Neural cell (in vitro differentiated cells): ENCODE data around the gene TENT5C. TPM values are rescaled to one million over a fixed set of nuclear protein-coding genes. Genes with fewer than 3 reads are reported as not detected.

ENCODE experiments used
- H2AFZ ChIP-seq: fragments of 200-600, 300-800 bp; sonication (generic), shearing (Covaris generic); 2 replicates; pipeline ENCODE4 v1.6.0; 2014; ENCODE audit warnings: low read depth, mild to moderate bottlenecking, antibody characterized with exemption, low read length, moderate library complexity
- H3F3A ChIP-seq: fragments of 200-600 bp; shearing (Covaris generic); 2 replicates; pipeline ENCODE4 v1.6.1; 2016; ENCODE audit warnings: mild to moderate bottlenecking, moderate library complexity, mixed read lengths, antibody characterized with exemption, low read length; ENCODE audit not compliant: insufficient read depth, poor library complexity, severe bottlenecking
- H3K27ac ChIP-seq: fragments of 200-600, 300-800 bp; sonication (generic), shearing (Covaris generic); 2 replicates; pipeline ENCODE4 v1.5.1; 2014; ENCODE audit warnings: mild to moderate bottlenecking, low read length, moderate library complexity
- H3K27me3 ChIP-seq: fragments of 300-800, 200-600 bp; sonication (generic), shearing (Covaris generic); 2 replicates; pipeline ENCODE4 v1.6.0; 2014; ENCODE audit warnings: mild to moderate bottlenecking, low read depth, low read length, moderate library complexity; ENCODE audit not compliant: insufficient read depth
- H3K36me3 ChIP-seq: fragments of 300-800, 200-600 bp; sonication (generic), shearing (Covaris generic); 2 replicates; pipeline ENCODE4 v1.5.1; 2014; ENCODE audit warnings: mild to moderate bottlenecking, antibody characterized with exemption, low read length, moderate library complexity; ENCODE audit not compliant: insufficient read depth
- H3K4me2 ChIP-seq: fragments of 300-800, 200-600 bp; sonication (generic), shearing (Covaris generic); 2 replicates; pipeline ENCODE4 v1.6.0; 2014; ENCODE audit warnings: mild to moderate bottlenecking, low read length
- H3K4me3 ChIP-seq: fragments of 300-800, 200-600 bp; sonication (generic), shearing (Covaris generic); 2 replicates; pipeline ENCODE4 v1.5.1; 2014; ENCODE audit warnings: mild to moderate bottlenecking, low read length, moderate library complexity
- H3K79me2 ChIP-seq: fragments of 200-600 bp; shearing (Covaris generic); replicated peaks from 2 replicates; pipeline ENCODE4 v1.6.0; 2014; ENCODE audit warnings: mild to moderate bottlenecking, low read length, moderate library complexity; ENCODE audit not compliant: insufficient read depth
- H3K9ac ChIP-seq: fragments of 300-800, 200-600 bp; sonication (generic), shearing (Covaris generic); 2 replicates; pipeline ENCODE4 v1.6.1; 2016; ENCODE audit warnings: mild to moderate bottlenecking, low read length, mixed read lengths
- H3K9me2 ChIP-seq: fragments of 200-600 bp; shearing (Covaris generic); 2 replicates; pipeline ENCODE4 v1.6.1; 2016; ENCODE audit warnings: mild to moderate bottlenecking, low read length, mixed read lengths; ENCODE audit not compliant: insufficient read depth
- H3K9me3 ChIP-seq: fragments of 200-600, 300-800 bp; sonication (generic), shearing (Covaris generic); 2 replicates; pipeline ENCODE4 v1.6.1; 2016; ENCODE audit warnings: mild to moderate bottlenecking, mixed run types, low read length, moderate library complexity, mixed read lengths
- H4K20me1 ChIP-seq: fragments of 200-600 bp; shearing (Covaris generic); 2 replicates; pipeline ENCODE4 v1.6.1; 2016; ENCODE audit warnings: mild to moderate bottlenecking, mixed run types; ENCODE audit not compliant: insufficient read depth
- EP300 ChIP-seq: fragments of 450-650 bp; conservative IDR thresholded peaks from 2 replicates; pipeline ENCODE4 v1.6.1; 2014; ENCODE audit warnings: antibody characterized with exemption, mild to moderate bottlenecking, moderate library complexity; ENCODE audit not compliant: poor library complexity, severe bottlenecking
- EZH2 ChIP-seq: fragments of 200-600, 300-800 bp; shearing (Covaris generic), sonication (generic); IDR thresholded peaks from 2 replicates; pipeline ENCODE4 v1.6.1; 2014; ENCODE audit warnings: antibody characterized with exemption, low read length, borderline replicate concordance, mild to moderate bottlenecking; ENCODE audit not compliant: insufficient read depth, poor library complexity, severe bottlenecking
- MXI1 ChIP-seq: fragments of 450-650 bp; conservative IDR thresholded peaks from 2 replicates; pipeline ENCODE4 v1.6.1; 2014; ENCODE audit warnings: antibody characterized with exemption, mild to moderate bottlenecking; ENCODE audit not compliant: poor library complexity, severe bottlenecking
- POLR2AphosphoS5 ChIP-seq: IDR thresholded peaks from 2 replicates; pipeline ENCODE4 v1.6.1; 2012
- RAD21 ChIP-seq: fragments of 450-650 bp; conservative IDR thresholded peaks from 2 replicates; pipeline ENCODE4 v1.6.1; 2014; ENCODE audit warnings: antibody characterized with exemption, mild to moderate bottlenecking, moderate library complexity
- SMC3 ChIP-seq: fragments of 450-650 bp; conservative IDR thresholded peaks from 2 replicates; pipeline ENCODE4 v1.6.1; 2014; ENCODE audit warnings: antibody characterized with exemption, mild to moderate bottlenecking, moderate library complexity; ENCODE audit not compliant: poor library complexity
- TAF1 ChIP-seq: IDR thresholded peaks from 2 replicates; pipeline ENCODE4 v1.6.1; 2012; ENCODE audit warnings: low read depth
- polyA plus RNA-seq: library from polyadenylated mRNA; depleted of rRNA; stranded (reverse); fragments of >200 nt; gene quantifications from 2 replicates; pipeline ENCODE4 v1.2.3, GENCODE V29; 2014
- TF ChIP-seq, protein P1 (sequence below): fragments of 450-650 bp; IDR thresholded peaks from 2 replicates; pipeline ENCODE4 v1.5.1; 2014; ENCODE audit warnings: antibody characterized with exemption, mild to moderate bottlenecking, moderate library complexity; ENCODE audit not compliant: poor library complexity, severe bottlenecking
- TF ChIP-seq, protein P2 (sequence below): IDR thresholded peaks from 2 replicates; pipeline ENCODE4 v1.6.1; 2012; ENCODE audit warnings: borderline replicate concordance

The TENT5C gene
- polyA plus RNA-seq, 1 donor from 2014 or later = 0.05 TPM

DNA sequence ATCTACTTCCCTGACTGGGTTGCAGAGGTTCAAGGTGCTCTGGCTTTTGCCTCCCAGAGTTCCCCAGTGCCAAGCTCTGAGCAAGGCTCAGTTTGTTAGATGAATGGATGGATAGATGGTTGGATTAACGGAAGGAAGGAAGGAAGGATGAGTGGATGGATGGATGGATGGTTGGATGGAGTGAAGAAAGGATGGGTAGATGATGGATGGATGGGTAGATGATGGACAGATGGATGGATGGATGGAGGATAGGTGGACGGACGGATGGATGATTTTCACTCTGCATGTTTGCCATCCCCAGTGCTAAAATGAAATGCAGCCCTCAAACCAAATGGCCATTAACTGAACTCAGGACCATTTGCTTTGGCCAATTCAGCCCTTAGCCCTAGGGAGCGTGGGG lies 27.4 kb upstream of the TENT5C start:
- no peaks in the 10 kb centered on the region for H3K36me3 ChIP-seq
- no peaks in the 10 kb centered on the region for H3K79me2 ChIP-seq
- H4K20me1 ChIP-seq = no peaks in the 10 kb centered on the region
- H3K9ac ChIP-seq = no peak overlapping the region
- no peaks in the 10 kb centered on the region for H3K9me2 ChIP-seq
- no peak overlapping the region for H3K4me2 ChIP-seq
- H3K27me3 ChIP-seq = no peaks in the 10 kb centered on the region
- no peak overlapping the region for H3K27ac ChIP-seq
- TF ChIP-seq EP300 = no peak
- no peak for TF ChIP-seq MXI1
- TF ChIP-seq SMC3 = no peak
- TF ChIP-seq, protein P1, sequence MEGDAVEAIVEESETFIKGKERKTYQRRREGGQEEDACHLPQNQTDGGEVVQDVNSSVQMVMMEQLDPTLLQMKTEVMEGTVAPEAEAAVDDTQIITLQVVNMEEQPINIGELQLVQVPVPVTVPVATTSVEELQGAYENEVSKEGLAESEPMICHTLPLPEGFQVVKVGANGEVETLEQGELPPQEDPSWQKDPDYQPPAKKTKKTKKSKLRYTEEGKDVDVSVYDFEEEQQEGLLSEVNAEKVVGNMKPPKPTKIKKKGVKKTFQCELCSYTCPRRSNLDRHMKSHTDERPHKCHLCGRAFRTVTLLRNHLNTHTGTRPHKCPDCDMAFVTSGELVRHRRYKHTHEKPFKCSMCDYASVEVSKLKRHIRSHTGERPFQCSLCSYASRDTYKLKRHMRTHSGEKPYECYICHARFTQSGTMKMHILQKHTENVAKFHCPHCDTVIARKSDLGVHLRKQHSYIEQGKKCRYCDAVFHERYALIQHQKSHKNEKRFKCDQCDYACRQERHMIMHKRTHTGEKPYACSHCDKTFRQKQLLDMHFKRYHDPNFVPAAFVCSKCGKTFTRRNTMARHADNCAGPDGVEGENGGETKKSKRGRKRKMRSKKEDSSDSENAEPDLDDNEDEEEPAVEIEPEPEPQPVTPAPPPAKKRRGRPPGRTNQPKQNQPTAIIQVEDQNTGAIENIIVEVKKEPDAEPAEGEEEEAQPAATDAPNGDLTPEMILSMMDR = no peak
- no peak for TF ChIP-seq EZH2
- TF ChIP-seq POLR2AphosphoS5 = no peak
- TF ChIP-seq, protein P2, sequence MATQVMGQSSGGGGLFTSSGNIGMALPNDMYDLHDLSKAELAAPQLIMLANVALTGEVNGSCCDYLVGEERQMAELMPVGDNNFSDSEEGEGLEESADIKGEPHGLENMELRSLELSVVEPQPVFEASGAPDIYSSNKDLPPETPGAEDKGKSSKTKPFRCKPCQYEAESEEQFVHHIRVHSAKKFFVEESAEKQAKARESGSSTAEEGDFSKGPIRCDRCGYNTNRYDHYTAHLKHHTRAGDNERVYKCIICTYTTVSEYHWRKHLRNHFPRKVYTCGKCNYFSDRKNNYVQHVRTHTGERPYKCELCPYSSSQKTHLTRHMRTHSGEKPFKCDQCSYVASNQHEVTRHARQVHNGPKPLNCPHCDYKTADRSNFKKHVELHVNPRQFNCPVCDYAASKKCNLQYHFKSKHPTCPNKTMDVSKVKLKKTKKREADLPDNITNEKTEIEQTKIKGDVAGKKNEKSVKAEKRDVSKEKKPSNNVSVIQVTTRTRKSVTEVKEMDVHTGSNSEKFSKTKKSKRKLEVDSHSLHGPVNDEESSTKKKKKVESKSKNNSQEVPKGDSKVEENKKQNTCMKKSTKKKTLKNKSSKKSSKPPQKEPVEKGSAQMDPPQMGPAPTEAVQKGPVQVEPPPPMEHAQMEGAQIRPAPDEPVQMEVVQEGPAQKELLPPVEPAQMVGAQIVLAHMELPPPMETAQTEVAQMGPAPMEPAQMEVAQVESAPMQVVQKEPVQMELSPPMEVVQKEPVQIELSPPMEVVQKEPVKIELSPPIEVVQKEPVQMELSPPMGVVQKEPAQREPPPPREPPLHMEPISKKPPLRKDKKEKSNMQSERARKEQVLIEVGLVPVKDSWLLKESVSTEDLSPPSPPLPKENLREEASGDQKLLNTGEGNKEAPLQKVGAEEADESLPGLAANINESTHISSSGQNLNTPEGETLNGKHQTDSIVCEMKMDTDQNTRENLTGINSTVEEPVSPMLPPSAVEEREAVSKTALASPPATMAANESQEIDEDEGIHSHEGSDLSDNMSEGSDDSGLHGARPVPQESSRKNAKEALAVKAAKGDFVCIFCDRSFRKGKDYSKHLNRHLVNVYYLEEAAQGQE = no peak
- no peak for TF ChIP-seq TAF1
- TF ChIP-seq RAD21 = no peak
- H2AFZ ChIP-seq = no peak overlapping the region
- no peak overlapping the region for H3K4me3 ChIP-seq
- H3F3A ChIP-seq = no peaks in the 10 kb centered on the region
- H3K9me3 ChIP-seq = no peaks in the 10 kb centered on the region

DNA sequence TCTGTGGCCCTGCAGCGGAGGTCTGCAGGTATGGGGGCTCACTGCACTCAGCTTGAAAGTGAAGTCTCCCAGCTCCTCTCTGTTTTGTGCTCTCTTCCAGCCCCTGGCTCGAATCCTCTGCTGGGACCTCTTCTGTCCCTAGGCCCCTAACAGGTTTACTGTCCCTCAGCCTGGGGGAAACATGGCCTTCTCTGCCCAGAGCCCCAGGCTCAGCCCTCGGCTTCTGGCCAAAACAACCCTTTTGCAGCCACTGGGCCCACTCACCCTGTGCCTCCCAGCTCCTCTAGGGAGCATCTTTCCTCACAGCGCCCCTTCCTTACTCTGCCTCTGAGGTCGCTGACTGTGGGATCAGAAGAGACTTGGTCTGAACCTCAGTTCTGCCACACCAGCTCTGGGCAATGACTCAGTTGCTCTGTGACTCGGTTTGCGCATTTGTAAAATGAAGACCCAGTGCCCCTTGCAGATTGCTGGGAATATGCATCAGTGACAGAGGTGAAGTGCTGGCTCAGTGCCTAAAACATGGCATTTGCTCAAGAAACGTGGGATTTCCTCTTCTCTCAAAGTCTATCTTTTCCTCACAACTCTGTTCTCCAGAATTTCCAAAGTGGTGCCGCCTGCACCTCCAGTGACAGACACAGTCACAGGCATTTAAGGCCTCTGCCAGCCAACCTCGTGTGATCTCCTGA lies 26.5 kb upstream of the TENT5C start:
- Histone ChIP-seq H3F3A (no peaks in the 10 kb centered on the region), H2AFZ (no peak overlapping the region), H3K79me2 (no peaks in the 10 kb centered on the region), H4K20me1 (no peaks in the 10 kb centered on the region), H3K9me3 (no peaks in the 10 kb centered on the region), H3K4me3 (no peak overlapping the region), H3K27me3 (no peaks in the 10 kb centered on the region), H3K4me2 (no peak overlapping the region), H3K9ac (no peak overlapping the region), H3K27ac (no peak overlapping the region), H3K9me2 (no peaks in the 10 kb centered on the region), H3K36me3 (no peaks in the 10 kb centered on the region)
- TF ChIP-seq EP300 (no peak), POLR2AphosphoS5 (no peak), TAF1 (no peak), SMC3 (no peak), RAD21 (no peak), MXI1 (no peak), EZH2 (no peak)
- TF ChIP-seq, protein P1 = no peak
- TF ChIP-seq, protein P2 = no peak
